Spinal cord (tissue), 10 donors: ENCODE data around the gene FAR1. TPM values are rescaled to one million over a fixed set of nuclear protein-coding genes. Genes with fewer than 3 reads are reported as not detected.
A peak's percentile ranks its signal among the peaks of the same experiment; 100 is the strongest.
"Not testable (repeated sequence)": the region's sequence is repeated elsewhere in the genome, so short reads cannot be mapped to it uniquely, and the experiment has no call there.

ENCODE experiments used
- DNase-seq, 6 donors: peaks; one replicate each; pipeline versions ENCODE4 v3.0.0 to v3.0.0-alpha.2; 2013 to 2015; ENCODE audit warnings: low spot score in 6 of 6, low read depth in 4 of 6
- H3K27ac ChIP-seq: one replicate; pipeline ENCODE4 v1.5.1; 2013; ENCODE audit warnings: low read depth, low read length, control low read depth
- H3K27me3 ChIP-seq: one replicate; pipeline ENCODE4 v1.6.1; 2013; ENCODE audit warnings: low read length; ENCODE audit not compliant: control insufficient read depth, insufficient read depth
- H3K36me3 ChIP-seq: one replicate; pipeline ENCODE4 v1.6.1; 2013; ENCODE audit warnings: low read length; ENCODE audit not compliant: control insufficient read depth, insufficient read depth
- H3K4me1 ChIP-seq: one replicate; pipeline ENCODE4 v1.6.1; 2013; ENCODE audit warnings: low read length; ENCODE audit not compliant: control insufficient read depth, insufficient read depth
- H3K4me3 ChIP-seq: one replicate; pipeline ENCODE4 v1.5.1; 2013; ENCODE audit warnings: low read depth, low read length, control low read depth
- H3K9me3 ChIP-seq: one replicate; pipeline ENCODE4 v1.6.1; 2013; ENCODE audit warnings: low read length; ENCODE audit not compliant: control insufficient read depth, insufficient read depth
- WGBS: methylation state at CpG from one replicate; pipeline ENCODE4 v1.1.5; 2013; ENCODE audit warnings: missing lambda C conversion rate; ENCODE audit not compliant: insufficient coverage; 5-methylcytosine and 5-hydroxymethylcytosine counted together
- long read RNA-seq, 4 donors: transcript quantifications; one replicate each; lab custom pipeline, GENCODE V29; 2026
- polyA plus RNA-seq, 2 donors: library from polyadenylated mRNA; unstranded; fragments of 120-200 nt; gene quantifications; one replicate each; pipeline ENCODE4 v1.2.1, GENCODE V29; 2013; ENCODE audit not compliant: insufficient read length in 2 of 2
- total RNA-seq, 2 donors: library from RNA; depleted of rRNA in 1 of 2; stranded (reverse); fragments of 120-200 nt in 1 of 2; fragments of >200 nt in 1 of 2; gene quantifications; one replicate each; pipeline versions ENCODE4 v1.2.3 to v1.2.4, GENCODE V29; 2013 to 2014
- donor health status: healthy.

FAR1 gene
- total RNA-seq (100 to 1,000 TPM in 1 of 2 donors, 10 to 100 TPM in 1; 59.2 to 160 TPM), polyA plus RNA-seq (10 to 100 TPM; 55.0 to 86.8 TPM)
- long read RNA-seq, donor 1, full-length matches to known transcripts = 19 of 19 reads
- long read RNA-seq, donor 1, partial matches to known transcripts = 0 of 19 reads
- long read RNA-seq, donor 1, other reads (novel, unspliced or antisense) = 0 of 19 reads
- long read RNA-seq, donor 2, full-length matches to known transcripts = 14 of 14 reads
- long read RNA-seq, donor 2, partial matches to known transcripts = 0 of 14 reads
- long read RNA-seq, donor 2, other reads (novel, unspliced or antisense) = 0 of 14 reads
- long read RNA-seq, donor 3, full-length matches to known transcripts = 12 of 12 reads
- long read RNA-seq, donor 3, partial matches to known transcripts = 0 of 12 reads
- long read RNA-seq, donor 3, other reads (novel, unspliced or antisense) = 0 of 12 reads
- long read RNA-seq, donor 4, full-length matches to known transcripts = 23 of 41 reads
- long read RNA-seq, donor 4, partial matches to known transcripts = 18 of 41 reads
- long read RNA-seq, donor 4, other reads (novel, unspliced or antisense) = 0 of 41 reads

DNA sequence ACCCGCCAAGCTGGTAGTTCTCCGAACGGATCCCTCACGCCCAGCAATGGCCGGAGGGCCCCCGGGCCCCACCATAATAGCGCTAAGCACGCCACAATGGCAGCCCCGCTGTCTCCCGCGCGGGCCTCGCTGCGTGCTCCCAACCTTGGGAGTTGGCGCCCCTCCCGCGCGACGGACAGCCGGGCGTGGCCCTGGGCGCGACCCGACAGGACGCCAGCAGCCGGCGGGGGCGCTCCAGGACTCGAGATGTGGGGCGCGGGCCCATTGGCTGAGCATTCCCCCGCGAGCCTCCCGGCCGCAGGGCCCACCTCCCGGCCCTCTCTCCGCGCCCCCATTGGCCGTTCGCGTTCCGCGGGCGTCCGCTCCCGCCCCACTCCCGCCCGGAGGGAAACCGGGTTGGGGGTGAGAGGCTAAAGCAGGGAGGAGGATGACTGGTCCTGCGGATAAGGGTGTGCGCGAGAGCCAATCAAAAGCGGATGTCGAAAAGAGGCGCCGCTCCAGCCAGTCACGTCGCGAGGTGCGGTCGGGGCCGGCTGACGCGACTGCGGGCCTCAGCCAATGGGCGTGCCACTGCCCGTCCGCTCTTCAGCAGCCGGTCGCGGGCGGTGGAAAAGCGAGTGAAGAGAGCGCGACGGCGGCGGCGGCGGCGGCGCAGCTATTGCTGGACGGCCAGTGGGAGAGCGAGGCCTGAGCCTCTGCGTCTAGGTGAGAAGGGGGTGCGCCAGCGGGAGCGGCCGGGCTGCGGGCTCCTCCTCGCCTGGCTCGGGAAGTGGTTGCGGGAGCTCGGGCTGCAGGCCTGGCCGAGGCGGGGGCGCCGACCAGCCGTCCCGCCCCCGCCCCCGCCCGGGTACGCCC, at the start of gene FAR1:
TSS of gene FAR1 (plus strand) at position 567 of the 855 bp plus-strand sequence. CDS start 26,098 bp downstream, outside the sequence.
- under 1% methylated on average over 103 of the region's 104 CpGs for WGBS
- no peaks in the 10 kb centered on the region for H3K9me3 ChIP-seq
- no peaks in the 10 kb centered on the region for H3K36me3 ChIP-seq
- no peaks in the 10 kb centered on the region for H3K27me3 ChIP-seq
- peak within 1 kb of the TSS; percentile 90 for H3K27ac ChIP-seq
- H3K4me1 ChIP-seq = peaks cover 12% of the 10 kb centered on the region
- peak; percentile 91 to 99 (median 96) for DNase-seq
- H3K4me3 ChIP-seq = peak within 1 kb of the TSS; percentile 85

DNA sequence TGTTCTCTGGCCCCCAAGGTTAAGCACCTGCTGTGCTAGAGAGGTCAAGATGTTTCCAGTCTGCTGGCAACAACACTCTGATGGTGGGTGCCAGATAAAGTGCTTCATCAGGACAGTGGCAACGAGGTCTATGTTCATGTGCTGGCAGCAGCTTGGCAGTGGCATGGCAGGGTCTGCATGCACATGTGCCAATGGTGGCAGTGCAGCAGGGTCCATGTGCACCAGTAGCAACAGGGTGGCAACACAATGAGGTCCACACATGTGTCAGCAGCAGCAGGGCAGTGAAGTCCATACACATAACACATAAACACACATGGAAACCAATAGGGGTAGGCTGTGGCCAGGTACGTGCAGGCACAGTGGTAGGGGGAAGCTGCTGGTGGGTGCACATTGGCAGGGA, 48.4 kb upstream of the FAR1 start:
- Histone ChIP-seq H3K27me3 (no peaks in the 10 kb centered on the region), H3K4me1 (no peaks in the 10 kb centered on the region), H3K4me3 (no peak overlapping the region), H3K9me3 (peaks cover 1% of the 10 kb centered on the region), H3K36me3 (no peaks in the 10 kb centered on the region), H3K27ac (no peak overlapping the region)
- WGBS = 68% methylated on average over 2 of the region's 2 CpGs
- no peak for DNase-seq

GRCh38 chr11:13626818-13627217, 41.6 kb upstream of the FAR1 start:
- not testable (repeated sequence) for H3K4me1 ChIP-seq, H3K27me3 ChIP-seq, H3K27ac ChIP-seq, H3K4me3 ChIP-seq, H3K9me3 ChIP-seq, H3K36me3 ChIP-seq, DNase-seq
- WGBS = no CpG with 5 or more reads among the region's 3 CpGs

GRCh38 chr11:13628634-13629033, 39.8 kb upstream of the FAR1 start:
- not testable (repeated sequence) for H3K9me3 ChIP-seq, H3K27ac ChIP-seq, DNase-seq, H3K4me3 ChIP-seq, H3K27me3 ChIP-seq, H3K36me3 ChIP-seq, H3K4me1 ChIP-seq
- 92% methylated on average over 7 of the region's 8 CpGs for WGBS

DNA sequence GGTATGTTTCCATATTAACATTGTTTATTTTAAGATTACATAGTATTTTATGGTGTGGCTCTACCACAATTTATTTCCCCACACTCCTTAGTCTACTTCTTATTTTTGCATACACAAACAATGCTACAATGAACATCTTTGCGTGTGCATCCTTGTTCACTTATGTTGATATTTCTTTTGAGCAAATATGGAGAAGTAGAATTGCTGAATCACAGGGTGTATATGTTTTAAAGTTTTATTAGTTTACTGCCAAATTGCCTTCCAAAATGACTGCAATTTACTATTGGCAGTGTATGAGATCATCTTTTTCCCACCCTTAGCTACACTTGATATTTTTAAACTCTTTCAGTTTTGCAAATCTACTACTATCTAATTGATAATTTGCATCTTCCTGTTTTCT, 38.7 kb upstream of the FAR1 start:
- Histone ChIP-seq H3K4me3 (no peak overlapping the region), H3K9me3 (no peaks in the 10 kb centered on the region), H3K27me3 (no peaks in the 10 kb centered on the region), H3K27ac (no peak overlapping the region), H3K4me1 (no peaks in the 10 kb centered on the region), H3K36me3 (no peaks in the 10 kb centered on the region)
- WGBS = no CpG with 5 or more reads among the region's 1 CpG
- DNase-seq = no peak

GRCh38 chr11:13635290-13635689, 33.2 kb upstream of the FAR1 start:
- H3K4me1 ChIP-seq = no peaks in the 10 kb centered on the region
- 89% methylated on average over 4 of the region's 5 CpGs for WGBS
- DNase-seq = no peak

GRCh38 chr11:13635804-13636203, 32.7 kb upstream of the FAR1 start:
- no peaks in the 10 kb centered on the region for H3K4me1 ChIP-seq
- H3K27me3 ChIP-seq = no peaks in the 10 kb centered on the region

More at GRCh38 chr11:13635290-13635689, 33.2 kb upstream of the FAR1 start:
- Histone ChIP-seq H3K4me3 (no peak overlapping the region), H3K9me3 (no peaks in the 10 kb centered on the region), H3K36me3 (no peaks in the 10 kb centered on the region), H3K27me3 (no peaks in the 10 kb centered on the region), H3K27ac (no peak overlapping the region)

GRCh38 chr11:13637125-13638069, 31.1 kb upstream of the FAR1 start:
- WGBS = no CpG with 5 or more reads among the region's 4 CpGs
- Histone ChIP-seq H3K9me3 (no peaks in the 10 kb centered on the region), H3K4me1 (no peaks in the 10 kb centered on the region), H3K27ac (no peak overlapping the region), H3K36me3 (no peaks in the 10 kb centered on the region), H3K27me3 (no peaks in the 10 kb centered on the region), H3K4me3 (no peak overlapping the region)
- DNase-seq = no peak

More at GRCh38 chr11:13635804-13636203, 32.7 kb upstream of the FAR1 start:
- DNase-seq = no peak
- no peak overlapping the region for H3K4me3 ChIP-seq
- no peaks in the 10 kb centered on the region for H3K9me3 ChIP-seq
- H3K27ac ChIP-seq = no peak overlapping the region
- H3K36me3 ChIP-seq = no peaks in the 10 kb centered on the region

DNA sequence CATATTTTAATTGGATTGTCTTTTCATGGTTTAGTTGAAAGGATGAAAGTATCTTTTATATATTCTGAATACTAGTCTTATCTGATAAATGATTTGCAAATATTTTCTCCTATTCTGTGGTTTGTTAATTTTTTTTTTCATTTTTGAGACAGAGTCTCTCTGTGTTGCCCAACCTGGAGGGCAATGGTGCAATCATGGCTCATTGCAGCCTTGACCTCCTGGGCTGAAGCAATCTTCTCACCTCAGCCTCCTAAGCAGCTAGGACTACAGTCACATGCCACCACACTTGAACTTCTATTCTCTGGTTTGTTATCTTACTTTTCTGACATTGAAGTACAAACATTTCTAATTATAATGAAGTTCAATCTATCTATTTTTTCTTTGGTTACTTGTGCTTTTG, 30.0 kb upstream of the FAR1 start:
- no peaks in the 10 kb centered on the region for H3K36me3 ChIP-seq
- no peaks in the 10 kb centered on the region for H3K27me3 ChIP-seq
- H3K27ac ChIP-seq = no peak overlapping the region
- DNase-seq = no peak
- no peaks in the 10 kb centered on the region for H3K9me3 ChIP-seq
- H3K4me3 ChIP-seq = no peak overlapping the region
- H3K4me1 ChIP-seq = no peaks in the 10 kb centered on the region
